AG09309 (cell line): ENCODE data around the gene DFFA.
"Not testable (repeated sequence)": the region's sequence is repeated elsewhere in the genome, so short reads cannot be mapped to it uniquely, and the experiment has no call there.

Experiments
- DNase-seq: peaks from one replicate; pipeline ENCODE4 v3.0.0-alpha.2; 2010; ENCODE audit warnings: low read depth
- H3K4me3 ChIP-seq: 2 replicates; pipeline ENCODE4 v1.5.1; 2011; ENCODE audit warnings: mild to moderate bottlenecking, low read depth, low read length, moderate library complexity; ENCODE audit not compliant: control insufficient read depth
- CTCF ChIP-seq: IDR thresholded peaks from 2 replicates; pipeline ENCODE4 v1.5.1; 2011; ENCODE audit warnings: mild to moderate bottlenecking, low read depth, low read length, inconsistent platforms; ENCODE audit not compliant: insufficient read depth, control insufficient read depth; ENCODE audit errors: missing control alignments

Gene DFFA

DNA sequence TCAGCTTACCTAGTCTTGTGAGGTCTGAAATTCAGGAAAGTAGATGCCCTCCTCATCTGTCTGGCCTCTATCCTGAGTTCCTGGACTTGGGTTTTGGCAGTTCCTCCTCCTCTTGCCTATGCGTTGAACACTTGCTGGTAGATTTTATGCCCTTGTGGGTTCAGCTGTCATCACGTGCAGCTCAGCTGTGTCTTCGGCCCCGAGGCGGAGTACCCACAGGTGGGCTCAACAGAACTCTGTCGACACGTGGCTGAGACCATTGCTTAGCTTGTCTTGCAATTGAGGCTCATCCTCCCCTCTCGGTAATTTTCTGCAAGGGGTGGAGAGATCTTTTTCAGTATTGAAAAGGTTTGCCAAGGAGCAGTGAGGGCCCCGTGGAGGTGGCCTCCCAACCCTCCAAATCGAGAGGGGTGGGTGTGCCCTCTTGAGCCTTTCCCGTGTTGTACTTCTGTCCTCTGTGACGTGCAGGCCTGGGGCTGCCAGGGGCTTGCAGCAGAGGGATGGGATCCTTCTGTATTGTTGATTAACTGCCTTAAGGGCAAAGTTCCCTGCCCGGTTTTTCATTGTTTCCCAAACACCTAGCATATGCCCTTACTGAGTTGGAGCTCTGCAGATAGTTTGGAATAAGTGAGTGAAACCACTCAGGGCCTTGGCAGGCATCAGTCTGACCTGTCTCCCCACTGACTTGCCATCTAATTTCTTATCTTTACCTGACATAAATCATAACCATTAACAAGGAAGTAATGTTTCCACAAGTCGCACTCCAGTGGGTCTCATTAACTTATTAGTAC lies 39.2 kb downstream of the DFFA start:
- H3K4me3 ChIP-seq = no peak overlapping the region
- DNase-seq = no peak
- no peak for TF ChIP-seq CTCF

DNA sequence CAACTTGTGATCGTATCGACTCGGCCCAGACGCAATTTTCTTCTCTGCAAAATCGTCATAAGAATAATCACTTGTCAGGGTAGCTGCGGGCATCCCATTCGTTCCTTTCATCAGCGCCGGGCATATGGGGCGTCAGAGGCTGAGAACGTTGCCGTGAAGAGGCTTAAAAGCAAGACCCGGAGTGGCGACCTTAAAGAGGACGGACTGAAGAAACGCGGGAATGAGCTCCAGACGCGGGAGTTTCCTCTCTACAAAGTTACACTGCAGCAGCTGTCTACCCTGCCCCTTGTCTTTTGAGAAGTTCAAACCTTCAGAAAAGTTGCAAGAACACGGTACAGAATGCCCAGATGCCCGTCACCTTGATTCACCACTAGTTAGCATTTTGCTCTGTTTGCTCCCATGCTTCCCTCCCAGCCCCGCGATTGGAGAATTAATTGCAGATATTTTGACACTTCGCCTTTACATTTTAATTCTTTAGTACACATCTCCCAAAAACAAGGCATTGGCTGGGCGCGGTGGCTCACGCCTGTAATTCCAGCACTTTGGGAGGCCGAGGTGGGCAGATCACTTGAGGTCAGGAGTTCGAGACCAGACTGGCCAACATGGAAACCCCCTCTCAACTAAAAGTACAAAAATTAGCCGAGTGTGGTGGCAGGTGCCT lies 41.1 kb downstream of the DFFA start:
- peak overlapping the region; percentile 86 for H3K4me3 ChIP-seq
- peak; percentile 5 for DNase-seq
- no peak for TF ChIP-seq CTCF

GRCh38 chr1:10430216-10431069 lies 41.9 kb downstream of the DFFA start, which contains the start of gene CENPS:
Gene CENPS (plus strand): TSS chr1:10430433. CDS start chr1:10430518, 85 bp downstream.
- peak; percentile 16 for DNase-seq
- TF ChIP-seq CTCF = peak; percentile 79
- H3K4me3 ChIP-seq = peak within 1 kb of the TSS; percentile 86

- no peak for TF ChIP-seq CTCF
- H3K4me3 ChIP-seq = peak overlapping the region; percentile 86
- no peak for DNase-seq
Observed at GRCh38 chr1:10429868-10430215, 42.5 kb downstream of the DFFA start.

GRCh38 chr1:10428984-10429383 lies 43.3 kb downstream of the DFFA start:
- no peak overlapping the region for H3K4me3 ChIP-seq
- no peak for TF ChIP-seq CTCF
- DNase-seq = no peak

DNA sequence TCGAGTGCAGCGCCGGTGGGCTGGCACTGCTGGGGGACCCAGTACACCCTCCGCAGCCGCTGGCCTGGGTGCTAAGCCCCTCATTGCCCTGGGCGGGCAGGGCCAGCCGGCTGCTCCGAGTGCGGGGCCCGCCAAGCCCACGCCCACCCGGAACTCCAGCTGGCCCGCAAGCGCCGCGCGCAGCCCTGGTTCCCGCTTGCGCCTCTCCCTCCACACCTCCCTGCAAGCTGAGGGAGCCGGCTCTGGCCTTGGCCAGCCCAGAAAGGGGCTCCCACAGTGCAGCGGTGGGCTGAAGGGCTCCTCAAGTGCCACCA lies 45.8 kb downstream of the DFFA start:
- H3K4me3 ChIP-seq, DNase-seq: not testable (repeated sequence)

DNA sequence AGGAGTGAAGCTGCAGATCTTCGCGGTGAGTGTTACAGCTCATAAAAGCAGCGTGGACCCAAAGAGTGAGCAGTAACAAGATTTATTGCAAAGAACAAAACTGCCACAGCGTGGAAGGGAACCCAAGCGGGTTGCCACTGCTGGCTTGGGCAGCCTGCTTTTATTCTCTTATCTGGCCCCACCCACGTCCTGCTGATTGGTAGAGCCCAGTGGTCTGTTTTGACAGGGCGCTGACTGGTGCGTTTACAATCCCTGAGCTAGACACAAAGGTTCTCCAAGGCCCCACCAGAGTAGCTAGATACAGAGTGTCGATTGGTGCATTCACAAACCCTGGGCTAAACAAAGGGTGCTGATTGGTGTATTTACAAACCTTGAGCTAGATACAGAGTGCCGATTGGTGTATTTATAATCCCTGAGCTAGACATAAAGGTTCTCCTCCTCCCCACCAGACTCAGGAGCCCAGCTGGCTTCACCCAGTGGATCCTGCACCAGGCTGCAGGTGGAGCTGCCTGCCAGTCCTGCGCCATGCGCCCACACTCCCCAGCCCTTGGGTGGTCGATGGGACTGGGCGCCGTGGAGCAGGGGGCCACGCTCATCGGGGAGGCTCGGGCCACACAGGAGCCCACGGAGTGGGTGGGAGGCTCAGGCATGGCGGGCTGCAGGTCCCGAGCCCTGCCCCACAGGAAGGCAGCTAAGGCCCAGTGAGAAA lies 46.3 kb downstream of the DFFA start:
- H3K4me3 ChIP-seq, DNase-seq: not testable (repeated sequence)
